ENCODE data around the gene BSN. TPM values are rescaled to one million over a fixed set of nuclear protein-coding genes. Genes with fewer than 3 reads are reported as not detected.
A peak's percentile ranks its signal among the peaks of the same experiment; 100 is the strongest.

The BSN gene
- total and polyA plus RNA-seq, 2 donors (not counting 1 experiment from before 2014, with no cell fraction given), result 0.03 to 0.20 TPM

- TF ChIP-seq CTCF (IDR thresholded peaks at IDR 0.05) (no peak), EZH2 (IDR thresholded peaks at IDR 0.05; ENCODE audit: borderline replicate concordance, insufficient read depth, low read depth, low read length, poor library complexity, severe bottlenecking) (no peak)
- no peak overlapping the region for H3K27ac Mint-ChIP-seq
- no peak overlapping the region for H3K9ac ChIP-seq (ENCODE audit: low read length)
- H3K27me3 Mint-ChIP-seq, result no peaks in the 10 kb centered on the region
- 84% methylated on average over 2 of the region's 2 CpGs for WGBS (ENCODE audit: insufficient coverage)
- H3K36me3 ChIP-seq (replicated peaks in 1 of 2; ENCODE audit: control extremely low read depth in 1 of 2, control insufficient read depth in 1 of 2, extremely low read depth in 1 of 2, insufficient read depth in 2 of 2, low read length in 1 of 2), result peaks cover 0 to 25% of the 10 kb centered on the region in 2 experiments
- H3K4me1 Mint-ChIP-seq, result peaks cover 13% of the 10 kb centered on the region
- peaks cover 42% of the 10 kb centered on the region for H4K20me1 ChIP-seq (ENCODE audit: control insufficient read depth, insufficient read depth, low read length, poor library complexity, severe bottlenecking)
- intact Hi-C loops (cut with micrococcal nuclease), result no loop called here
- no peak for DNase-seq
- no peaks in the 10 kb centered on the region for H3K9me3 ChIP-seq (ENCODE audit: control extremely low read depth in 1 of 3, control insufficient read depth in 2 of 3, insufficient read depth in 1 of 3, low read length in 2 of 3)
- ATAC-seq (ENCODE audit: low read depth), result no peak
- no peak overlapping the region for H3K27ac ChIP-seq (ENCODE audit: low read length in 2 of 2)
- no peaks in the 10 kb centered on the region for H3K27me3 ChIP-seq (replicated peaks in 1 of 4; ENCODE audit: control extremely low read depth in 1 of 4, control insufficient read depth in 3 of 4, insufficient read depth in 4 of 4, low read length in 3 of 4)
- ChIA-PET POLR2A (no interaction called here), CTCF (interaction anchor here (1.3 kb wide), 1 partner anchor 19 kb away, joined by 5 read pairs; no protein-coding TSS in a partner anchor)
- H3K4me3 ChIP-seq (ENCODE audit: control extremely low read depth in 1 of 5, extremely low read depth in 1 of 5, insufficient read depth in 1 of 5, low read depth in 2 of 5, low read length in 4 of 5), result no peak overlapping the region
- H3K9me3 Mint-ChIP-seq (ENCODE audit: insufficient read depth), result no peaks in the 10 kb centered on the region
- H3K4me1 ChIP-seq (ENCODE audit: control insufficient read depth in 2 of 2, insufficient read depth in 2 of 2, low read length in 2 of 2), result peaks cover 3 to 4% of the 10 kb centered on the region in 2 donors
- peaks cover 76% of the 10 kb centered on the region for H3K79me2 ChIP-seq (ENCODE audit: control insufficient read depth, insufficient read depth, low read length)
- no peak overlapping the region for H2AFZ ChIP-seq (ENCODE audit: insufficient read depth, low read depth, low read length, poor library complexity, severe bottlenecking)
- H3K4me2 ChIP-seq (replicated peaks; ENCODE audit: low read depth, low read length, poor library complexity, severe bottlenecking), result no peak overlapping the region
- H3K4me3 Mint-ChIP-seq, result no peak overlapping the region
Observed at GRCh38 chr3:49519916-49520385, 34.3 kb upstream of the BSN start.

GRCh38 chr3:49523756-49524747 is 30.2 kb upstream of the BSN start:
- H3K4me3 ChIP-seq (ENCODE audit: control extremely low read depth in 1 of 5, extremely low read depth in 1 of 5, insufficient read depth in 1 of 5, low read depth in 2 of 5, low read length in 4 of 5), result no peak overlapping the region
- WGBS (ENCODE audit: insufficient coverage), result 80% methylated on average over 4 of the region's 5 CpGs
- POLR2A ChIA-PET, result no interaction called here
- H3K27me3 ChIP-seq (replicated peaks in 1 of 4; ENCODE audit: control extremely low read depth in 1 of 4, control insufficient read depth in 3 of 4, insufficient read depth in 4 of 4, low read length in 3 of 4), result no peaks in the 10 kb centered on the region
- Mint-ChIP-seq H3K27ac (peak overlapping the region; percentile 41), H3K27me3 (no peaks in the 10 kb centered on the region), H3K4me1 (peaks cover 11% of the 10 kb centered on the region), H3K4me3 (no peak overlapping the region), H3K9me3 (ENCODE audit: insufficient read depth) (no peaks in the 10 kb centered on the region)
- H4K20me1 ChIP-seq (ENCODE audit: control insufficient read depth, insufficient read depth, low read length, poor library complexity, severe bottlenecking), result peaks cover 22% of the 10 kb centered on the region
- CTCF ChIA-PET, result interaction anchor here (0.6 to 1.2 kb wide), 2 partner anchors 16 to 52 kb away, joined by 3 to 4 read pairs; no protein-coding TSS in a partner anchor
- intact Hi-C loops (cut with micrococcal nuclease), result no loop called here
- H3K4me1 ChIP-seq (ENCODE audit: control insufficient read depth in 2 of 2, insufficient read depth in 2 of 2, low read length in 2 of 2), result peaks cover 3 to 4% of the 10 kb centered on the region in 2 donors
- H3K9ac ChIP-seq (ENCODE audit: low read length), result no peak overlapping the region
- DNase-seq, result no peak
- H3K9me3 ChIP-seq (ENCODE audit: control extremely low read depth in 1 of 3, control insufficient read depth in 2 of 3, insufficient read depth in 1 of 3, low read length in 2 of 3), result no peaks in the 10 kb centered on the region
- peaks cover 52% of the 10 kb centered on the region for H3K79me2 ChIP-seq (ENCODE audit: control insufficient read depth, insufficient read depth, low read length)
- H2AFZ ChIP-seq (ENCODE audit: insufficient read depth, low read depth, low read length, poor library complexity, severe bottlenecking), result no peak overlapping the region
- H3K27ac ChIP-seq (ENCODE audit: low read length in 2 of 2), result no peak overlapping the region
- no peak for ATAC-seq (ENCODE audit: low read depth)
- TF ChIP-seq CTCF (IDR thresholded peaks at IDR 0.05), result no peak
- no peak for TF ChIP-seq EZH2 (IDR thresholded peaks at IDR 0.05; ENCODE audit: borderline replicate concordance, insufficient read depth, low read depth, low read length, poor library complexity, severe bottlenecking)
- peaks cover 0 to under 1% of the 10 kb centered on the region in 2 experiments for H3K36me3 ChIP-seq (replicated peaks in 1 of 2; ENCODE audit: control extremely low read depth in 1 of 2, control insufficient read depth in 1 of 2, extremely low read depth in 1 of 2, insufficient read depth in 2 of 2, low read length in 1 of 2)
- H3K4me2 ChIP-seq (replicated peaks; ENCODE audit: low read depth, low read length, poor library complexity, severe bottlenecking), result no peak overlapping the region
